Nucleus accumbens (tissue), 56 donors: ENCODE data around the gene UTP14C.
"Not testable (repeated sequence)": the region's sequence is repeated elsewhere in the genome, so short reads cannot be mapped to it uniquely, and the experiment has no call there.

Experiments used
- DNase-seq, 56 donors: peaks; one replicate each; lab custom pipeline; 2025; lab: John Stamatoyannopoulos, UW

The UTP14C gene

DNA sequence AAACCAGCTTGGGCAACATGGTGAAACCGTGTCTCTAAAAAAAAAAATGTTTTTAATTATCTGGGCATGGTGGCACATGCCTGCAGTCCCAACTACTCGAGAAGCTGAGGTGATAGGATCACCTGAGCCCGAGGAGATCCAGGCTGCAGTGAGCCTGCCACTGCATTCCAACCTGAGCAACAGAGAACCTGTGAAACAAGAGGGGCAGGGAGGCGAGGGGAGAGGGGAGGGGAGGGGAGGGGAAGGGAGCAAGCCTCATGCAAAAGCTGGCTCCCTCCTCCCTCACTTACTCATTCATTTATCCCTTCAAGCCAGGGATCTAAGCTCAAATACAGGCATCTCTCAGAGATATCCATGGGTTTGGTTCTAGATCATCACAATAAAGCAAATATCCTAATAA is 22.1 kb upstream of the UTP14C start:
- no peak for DNase-seq

DNA sequence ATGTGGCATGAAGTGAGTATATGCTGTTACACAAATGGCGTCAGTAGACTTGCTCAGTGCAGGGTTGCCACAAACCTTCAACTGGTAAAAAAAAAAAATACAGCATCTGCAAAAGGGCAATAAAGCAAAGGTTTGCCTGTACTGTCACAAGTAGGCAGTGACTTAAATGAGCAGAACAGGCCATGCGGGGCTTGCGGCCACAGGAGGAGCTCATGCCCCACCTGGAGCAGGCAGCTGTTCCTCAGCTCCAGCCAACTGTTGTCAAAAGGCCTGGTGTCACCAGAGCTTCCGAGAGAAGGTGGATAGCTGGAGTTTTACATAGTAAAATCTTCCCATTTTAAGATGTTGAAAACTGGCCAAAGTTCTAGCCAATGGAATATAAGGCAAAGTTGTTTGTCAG is 20.9 kb upstream of the UTP14C start:
- DNase-seq = no peak

DNA sequence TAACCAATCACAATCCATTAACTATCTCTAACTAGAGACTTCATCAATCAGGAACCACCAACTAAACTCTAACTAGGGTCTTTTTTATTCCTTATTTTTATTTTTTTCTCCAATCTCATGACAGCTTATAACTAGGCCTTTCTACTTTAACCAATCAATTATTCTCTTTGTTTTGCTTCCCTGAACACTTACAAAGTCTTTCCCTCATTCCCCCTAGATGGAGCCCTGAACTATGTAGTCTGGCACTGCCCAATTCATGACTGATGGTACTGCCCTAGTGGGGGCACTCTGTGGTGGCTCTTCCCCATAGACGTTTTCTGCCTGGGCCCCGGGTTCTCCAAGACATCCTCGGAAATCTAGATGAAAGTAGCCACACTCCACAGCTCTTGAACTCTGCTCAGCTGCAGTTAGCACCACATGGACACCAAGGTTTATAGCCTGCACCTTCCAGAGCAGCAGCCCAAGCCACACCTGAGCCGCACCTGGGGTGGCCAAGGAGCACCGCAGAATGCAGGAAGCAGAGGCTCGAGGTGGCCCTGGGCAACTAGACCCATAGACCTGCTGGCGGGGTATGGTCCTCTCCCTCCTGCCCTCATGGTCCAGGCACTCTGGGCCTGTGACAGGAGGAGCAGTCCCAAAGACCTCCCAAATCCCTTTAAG is 19.9 kb upstream of the UTP14C start:
- no peak for DNase-seq

DNA sequence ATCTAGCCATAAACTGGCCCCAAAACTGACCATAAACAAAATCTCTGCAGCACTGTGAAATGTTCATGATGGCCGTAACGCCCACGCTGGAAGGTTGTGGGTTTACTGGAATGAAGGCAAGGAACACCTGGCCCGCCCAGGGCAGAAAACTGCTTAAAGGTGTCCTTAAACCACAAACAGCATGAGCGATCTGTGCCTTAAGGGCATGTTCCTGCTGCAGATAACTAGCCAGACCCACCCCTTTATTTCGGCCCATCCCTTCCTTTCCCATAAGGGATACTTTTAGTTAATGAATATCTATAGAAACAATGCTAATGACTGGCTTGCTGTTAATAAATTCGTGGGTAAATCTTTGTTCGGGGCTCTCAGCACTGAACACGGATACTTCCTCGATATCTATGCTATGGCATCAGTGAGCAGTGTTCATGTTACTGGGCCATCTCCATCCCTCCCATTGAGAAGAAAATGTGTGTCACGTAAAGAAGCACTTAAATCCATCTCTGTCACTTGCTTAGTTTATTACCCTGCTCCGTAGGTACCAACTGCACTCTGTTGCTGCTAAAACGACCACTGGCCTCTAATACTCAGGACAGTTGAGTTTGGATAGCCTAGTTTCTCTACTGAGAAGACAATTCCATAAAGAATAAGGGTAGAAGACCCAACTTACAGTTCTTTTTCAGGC is 18.5 kb upstream of the UTP14C start:
- no peak for DNase-seq

DNA sequence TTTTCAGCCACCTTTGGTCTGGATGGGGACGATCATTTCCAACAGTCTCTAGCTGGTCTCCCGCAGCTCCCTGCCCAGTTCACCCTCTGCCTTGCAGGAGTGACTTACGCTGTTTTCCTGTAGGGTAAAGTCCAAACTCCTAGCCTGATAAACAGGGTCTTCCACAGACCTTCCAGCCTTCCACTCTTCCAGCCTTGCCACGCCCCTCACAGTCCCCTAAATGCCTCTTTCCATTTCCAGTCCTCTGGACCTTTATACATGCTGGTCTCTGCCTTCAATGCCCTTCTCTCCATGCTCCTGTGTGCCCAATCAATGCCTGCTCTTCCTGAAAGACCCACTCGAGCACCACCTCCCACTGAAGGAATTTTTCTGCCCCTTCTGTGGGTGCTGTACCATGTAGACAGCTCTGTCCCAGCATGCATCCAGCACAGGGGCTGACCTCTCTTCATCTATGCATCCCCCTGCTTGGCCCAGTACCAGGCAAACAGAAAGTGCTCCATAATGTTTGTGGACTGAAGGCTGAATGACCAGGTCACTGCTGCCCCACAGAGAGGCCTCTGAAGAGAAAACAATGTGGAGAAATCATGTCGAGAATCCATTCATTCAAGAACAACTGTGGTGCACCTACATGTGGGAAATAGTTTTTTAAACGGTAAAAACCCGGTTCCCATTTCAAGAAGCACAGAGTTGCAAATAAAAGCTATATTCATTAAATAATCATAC is 17.8 kb upstream of the UTP14C start:
- DNase-seq = no peak

- DNase-seq = no peak
These were observed 14.5 kb upstream of the UTP14C start for GRCh38 chr13:52009946-52010345.

GRCh38 chr13:52010890-52011631 is 13.4 kb upstream of the UTP14C start, which contains the start of gene ATP7B:
ATP7B (minus strand) TSS chr13:52011450; CDS start chr13:52011337, 113 bp downstream.
- DNase-seq = peak in 5 of 56 donors; percentile 8 to 37 (median 15)

DNA sequence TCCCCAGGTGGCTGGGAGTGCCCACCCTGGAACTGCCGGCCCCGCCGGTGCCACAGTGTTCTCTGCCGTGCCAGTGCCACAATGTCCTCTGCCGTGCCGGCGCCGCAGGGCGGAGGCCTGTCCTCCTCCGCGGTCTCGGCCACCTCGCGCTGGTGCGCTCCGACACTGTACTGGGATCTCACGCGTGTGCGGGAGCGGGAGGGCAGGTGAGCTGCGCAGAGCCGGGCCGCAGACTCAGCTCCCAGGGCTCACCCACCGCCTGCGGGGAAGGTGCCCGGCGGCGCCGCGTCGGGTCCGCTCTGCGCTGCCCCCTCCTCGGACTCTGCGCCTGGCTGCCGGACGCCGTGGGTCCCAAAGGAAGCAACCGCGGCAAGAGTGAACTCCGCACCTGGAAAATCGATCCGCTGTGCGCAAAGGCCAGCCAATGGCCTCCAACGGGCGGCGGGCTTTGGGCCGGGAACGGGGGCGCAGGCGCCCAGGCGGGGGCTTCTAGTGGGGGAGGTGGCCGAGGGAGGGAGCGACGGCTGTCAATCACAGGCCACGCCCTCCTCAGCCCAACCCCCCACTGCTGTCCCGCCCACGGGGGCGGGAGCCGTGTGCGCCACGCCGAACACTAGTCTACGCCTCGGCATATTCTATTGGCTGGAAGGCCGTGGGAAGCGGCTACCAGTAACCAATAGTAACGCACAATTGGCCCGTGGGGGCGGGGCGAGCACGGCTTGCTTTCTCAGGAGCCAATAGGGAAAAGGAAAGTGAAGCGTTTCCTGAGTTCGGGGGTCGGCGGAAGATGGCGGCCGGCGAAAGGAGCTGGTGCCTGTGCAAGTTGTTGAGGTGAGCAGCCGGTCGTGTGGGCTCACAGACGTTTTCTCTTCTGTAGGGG is 12.6 kb upstream of the UTP14C start, which contains the start of gene ALG11:
Gene ALG11 (plus strand): TSS at position 767 of the 880 bp plus-strand sequence. CDS start 21 bp downstream, at position 788.
- peak; percentile 75 to 100 (median 98) for DNase-seq

- DNase-seq = no peak
These were observed 12.0 kb upstream of the UTP14C start for GRCh38 chr13:52012512-52012836.

- no peak for DNase-seq
These were observed 8.2 kb upstream of the UTP14C start for GRCh38 chr13:52016296-52016695.

GRCh38 chr13:52020191-52020590 is 4.3 kb upstream of the UTP14C start:
- no peak for DNase-seq

- no peak for DNase-seq
These were observed 2.1 kb upstream of the UTP14C start for GRCh38 chr13:52022356-52022755.

GRCh38 chr13:52025475-52026245 is 1.2 kb downstream of the UTP14C start:
- no peak for DNase-seq

- DNase-seq = no peak
These were observed 1.7 kb downstream of the UTP14C start for GRCh38 chr13:52026246-52026626.

DNA sequence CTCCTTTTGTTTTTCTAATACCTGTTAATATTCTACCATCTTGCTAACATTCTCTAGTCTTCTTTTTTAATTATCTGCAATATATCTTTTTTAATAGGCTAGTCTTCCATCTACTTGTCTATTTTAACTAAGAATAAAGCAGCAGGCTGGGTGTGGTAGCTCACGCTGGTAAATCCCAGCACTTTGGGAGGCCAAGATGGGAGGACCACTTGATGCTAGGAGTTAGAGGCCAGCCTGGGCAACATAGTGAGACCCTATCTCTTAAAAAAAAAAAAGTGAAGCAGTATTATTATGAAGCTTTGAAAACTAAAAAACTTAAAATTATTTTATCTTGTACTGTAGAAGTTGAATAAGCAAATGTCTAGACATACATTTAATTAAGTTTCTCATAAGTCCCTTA is 3.3 kb downstream of the UTP14C start:
- DNase-seq = no peak

GRCh38 chr13:52029569-52029968 is 5.1 kb downstream of the UTP14C start:
- DNase-seq = no peak

GRCh38 chr13:52030401-52030800 is 5.9 kb downstream of the UTP14C start:
- DNase-seq = not testable (repeated sequence)

DNA sequence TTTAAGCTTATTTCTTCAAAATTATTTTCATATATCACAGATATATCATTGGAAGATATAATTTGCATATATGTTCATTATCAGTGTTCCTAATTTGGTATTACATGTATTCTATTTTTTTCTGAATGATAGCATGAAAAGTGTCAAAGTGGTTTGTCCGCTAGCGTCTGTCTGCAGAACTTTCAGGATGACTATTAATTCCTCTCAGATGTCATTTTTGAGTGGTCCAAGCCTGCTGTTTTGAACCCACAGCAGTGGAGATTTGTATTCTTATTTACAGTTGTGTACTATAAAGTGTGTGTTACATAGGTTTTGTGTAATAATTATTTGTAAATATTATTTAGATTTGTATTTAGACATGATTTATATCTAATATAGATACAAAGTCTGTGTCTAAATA is 8.5 kb downstream of the UTP14C start:
- DNase-seq = no peak

- DNase-seq = no peak
These were observed 10.2 kb downstream of the UTP14C start for GRCh38 chr13:52034616-52035226.
